ENCODE measurements around the gene SLC39A3.

Gene SLC39A3

GRCh38 chr19:2774083-2774679, 34.4 kb upstream of the SLC39A3 start:
- no peaks in the 10 kb centered on the region for H3K9me2 ChIP-seq (replicated peaks; ENCODE audit: control insufficient read depth, low read length)
- H3K79me2 ChIP-seq (ENCODE audit: control insufficient read depth, low read length) = peaks cover 94% of the 10 kb centered on the region
- H3K36me3 ChIP-seq (ENCODE audit: control insufficient read depth, low read length) = peaks cover 74% of the 10 kb centered on the region
- H3K4me1 ChIP-seq (ENCODE audit: control insufficient read depth, low read length) = peaks cover 38% of the 10 kb centered on the region
- no peaks in the 10 kb centered on the region for H3K27me3 ChIP-seq (ENCODE audit: control insufficient read depth, low read length)
- H3K9me3 ChIP-seq (ENCODE audit: control insufficient read depth, insufficient read depth, low read length) = no peaks in the 10 kb centered on the region
- TF ChIP-seq EZH2phosphoT487 (IDR thresholded peaks at IDR 0.05; ENCODE audit: borderline replicate concordance, low read length) = no peak
- TF ChIP-seq CTCF (IDR thresholded peaks at IDR 0.05; ENCODE audit: low read depth, low read length, poor library complexity, severe bottlenecking) = no peak
- H3F3A ChIP-seq (ENCODE audit: control insufficient read depth, insufficient read depth) = peaks cover 4% of the 10 kb centered on the region; the same call in 1 of the 2 replicates
- peaks cover 8% of the 10 kb centered on the region for H4K20me1 ChIP-seq (ENCODE audit: control insufficient read depth, insufficient read depth, low read depth, low read length)
- H3K4me2 ChIP-seq (ENCODE audit: low read length) = peak overlapping the region; percentile 90
- peak overlapping the region; percentile 68 for H3K4me3 ChIP-seq (ENCODE audit: low read length)
- peak overlapping the region; percentile 71 for H3K27ac ChIP-seq (ENCODE audit: low read depth, low read length)

GRCh38 chr19:2771786-2772674, 32.2 kb upstream of the SLC39A3 start:
- H3K27ac ChIP-seq (ENCODE audit: low read depth, low read length) = no peak overlapping the region
- H3K4me2 ChIP-seq (ENCODE audit: low read length) = no peak overlapping the region
- peaks cover 76% of the 10 kb centered on the region for H3K36me3 ChIP-seq (ENCODE audit: control insufficient read depth, low read length)

More at GRCh38 chr19:2771786-2772674, 32.2 kb upstream of the SLC39A3 start:
- Histone ChIP-seq H3K79me2 (ENCODE audit: control insufficient read depth, low read length) (peaks cover 89% of the 10 kb centered on the region), H3K4me3 (ENCODE audit: low read length) (no peak overlapping the region), H3K9me3 (ENCODE audit: control insufficient read depth, insufficient read depth, low read length) (no peaks in the 10 kb centered on the region), H3K27me3 (ENCODE audit: control insufficient read depth, low read length) (no peaks in the 10 kb centered on the region), H4K20me1 (ENCODE audit: control insufficient read depth, insufficient read depth, low read depth, low read length) (peaks cover 8% of the 10 kb centered on the region; the same call in 1 of the 2 replicates), H3K9me2 (replicated peaks; ENCODE audit: control insufficient read depth, low read length) (no peaks in the 10 kb centered on the region), H3K4me1 (ENCODE audit: control insufficient read depth, low read length) (peaks cover 29% of the 10 kb centered on the region), H3F3A (ENCODE audit: control insufficient read depth, insufficient read depth) (peaks cover 4% of the 10 kb centered on the region; the same call in 1 of the 2 replicates)
- no peak for TF ChIP-seq CTCF (IDR thresholded peaks at IDR 0.05; ENCODE audit: low read depth, low read length, poor library complexity, severe bottlenecking)
- no peak for TF ChIP-seq EZH2phosphoT487 (IDR thresholded peaks at IDR 0.05; ENCODE audit: borderline replicate concordance, low read length)

All from DOHH2 (cell line).